Measurements from ENCODE around the gene PTBP3.

GRCh38 chr9:112241491-112241890, 91.9 kb downstream of the PTBP3 start:
- TF ChIP-seq EZH2 (IDR thresholded peaks at IDR 0.05; ENCODE audit: low read length, missing control alignments) (no peak), CTCF (conservative IDR thresholded peaks at IDR 0.05 in 1 of 2, IDR thresholded peaks at IDR 0.05 in 1 of 2; ENCODE audit: low read depth in 1 of 2, low read length in 2 of 2) (no peak)

Data from fibroblast of lung (primary cell).